HEK293T (cell line): Measurements from ENCODE around the gene TEK.
"Not testable (repeated sequence)": the region's sequence is repeated elsewhere in the genome, so short reads cannot be mapped to it uniquely, and the experiment has no call there.

Experiments used
- CTCF ChIA-PET: fragments of 350-600 bp; formaldehyde crosslinking; extraction: SDS; loops from one replicate; lab custom pipeline; 2021; ENCODE audit warnings: antibody characterized with exemption, inconsistent platforms; lab: Yijun Ruan, JAX
- POLR2A ChIA-PET: fragments of 350-600 bp; formaldehyde crosslinking; extraction: SDS; loops from one replicate; lab custom pipeline; 2020; ENCODE audit warnings: antibody characterized with exemption, inconsistent platforms; lab: Yijun Ruan, JAX
- DNase-seq: peaks from one replicate; pipeline ENCODE4 v3.0.0; 2012; ENCODE audit warnings: mixed read lengths; ENCODE audit errors: extremely low spot score
- ARNT ChIP-seq: fragments of 450-650 bp; IDR thresholded peaks from 2 replicates; pipeline ENCODE4 v1.6.1; 2017; ENCODE audit warnings: mild to moderate bottlenecking
- BHLHE40 ChIP-seq: fragments of 450-650 bp; IDR thresholded peaks from 2 replicates; pipeline ENCODE4 v1.6.1; 2016; ENCODE audit warnings: mild to moderate bottlenecking, moderate library complexity, borderline replicate concordance
- CTBP1 ChIP-seq: fragments of 450-650 bp; IDR thresholded peaks from 2 replicates; pipeline ENCODE4 v1.6.1; 2016; ENCODE audit warnings: borderline replicate concordance
- ELF4 ChIP-seq: fragments of 450-650 bp; IDR thresholded peaks from 2 replicates; pipeline ENCODE4 v1.6.1; 2017; ENCODE audit warnings: antibody characterized with exemption
- FOXA1 ChIP-seq: fragments of 450-650 bp; IDR thresholded peaks from 2 replicates; pipeline ENCODE4 v1.6.1; 2016; ENCODE audit warnings: mild to moderate bottlenecking
- FOXK2 ChIP-seq: fragments of 450-650 bp; IDR thresholded peaks from 2 replicates; pipeline ENCODE4 v1.6.1; 2016; ENCODE audit warnings: mild to moderate bottlenecking
- FOXM1 ChIP-seq: fragments of 450-650 bp; IDR thresholded peaks from 2 replicates; pipeline ENCODE4 v1.6.1; 2017; ENCODE audit warnings: mild to moderate bottlenecking, borderline replicate concordance
- HDGF ChIP-seq: fragments of 450-650 bp; IDR thresholded peaks from 2 replicates; pipeline ENCODE4 v1.6.1; 2017; ENCODE audit warnings: antibody characterized with exemption, borderline replicate concordance
- L3MBTL2 ChIP-seq: fragments of 450-650 bp; conservative IDR thresholded peaks from 2 replicates; pipeline ENCODE4 v1.6.1; 2016; ENCODE audit warnings: mild to moderate bottlenecking
- LEF1 ChIP-seq: fragments of 450-650 bp; IDR thresholded peaks from 2 replicates; pipeline ENCODE4 v1.6.1; 2017; ENCODE audit warnings: mild to moderate bottlenecking, borderline replicate concordance
- NFRKB ChIP-seq: fragments of 450-650 bp; IDR thresholded peaks from 2 replicates; pipeline ENCODE4 v1.6.1; 2016; ENCODE audit warnings: mild to moderate bottlenecking, moderate library complexity
- PKNOX1 ChIP-seq: fragments of 450-650 bp; IDR thresholded peaks from 2 replicates; pipeline ENCODE4 v1.6.1; 2016
- SP1 ChIP-seq: fragments of 450-650 bp; IDR thresholded peaks from 2 replicates; pipeline ENCODE4 v1.6.1; 2017
- SUZ12 ChIP-seq: fragments of 450-650 bp; IDR thresholded peaks from 2 replicates; pipeline ENCODE4 v1.6.1; 2016; ENCODE audit warnings: mild to moderate bottlenecking
- TARDBP ChIP-seq: fragments of 450-650 bp; IDR thresholded peaks from 2 replicates; pipeline ENCODE4 v1.6.1; 2016
- ZNF384 ChIP-seq: fragments of 450-650 bp; IDR thresholded peaks from 2 replicates; pipeline ENCODE4 v1.6.1; 2016

The TEK gene

GRCh38 chr9:27090711-27091110 is 18.3 kb upstream of the TEK start:
- no peak for DNase-seq
- ChIA-PET POLR2A (no interaction called here), CTCF (no interaction called here)
- no peak for TF ChIP-seq L3MBTL2
- no peak for TF ChIP-seq LEF1
- TF ChIP-seq ZNF384, result no peak
- TF ChIP-seq PKNOX1, result no peak
- TF ChIP-seq FOXM1, result no peak
- TF ChIP-seq ARNT, result no peak
- TF ChIP-seq SUZ12, result no peak
- no peak for TF ChIP-seq BHLHE40
- no peak for TF ChIP-seq SP1
- TF ChIP-seq FOXA1, result no peak
- TF ChIP-seq CTBP1, result no peak
- no peak for TF ChIP-seq NFRKB
- no peak for TF ChIP-seq TARDBP
- no peak for TF ChIP-seq ELF4
- no peak for TF ChIP-seq HDGF

- DNase-seq, POLR2A ChIA-PET, CTCF ChIA-PET: not testable (repeated sequence)
Measured at GRCh38 chr9:27092496-27092895, 16.5 kb upstream of the TEK start.

- POLR2A ChIA-PET, CTCF ChIA-PET, DNase-seq: not testable (repeated sequence)
Measured at GRCh38 chr9:27093384-27094067, 15.5 kb upstream of the TEK start.

GRCh38 chr9:27094640-27095298 is 14.3 kb upstream of the TEK start:
- ChIA-PET CTCF (no interaction called here), POLR2A (no interaction called here)
- TF ChIP-seq PKNOX1 (no peak), CTBP1 (no peak), SP1 (no peak), ELF4 (no peak), TARDBP (no peak), LEF1 (no peak), L3MBTL2 (no peak)
- DNase-seq, result no peak

- no peak for TF ChIP-seq HDGF
- no peak for TF ChIP-seq BHLHE40
- no peak for TF ChIP-seq L3MBTL2
- TF ChIP-seq TARDBP, result no peak
- no peak for TF ChIP-seq LEF1
- TF ChIP-seq CTBP1, result no peak
- no peak for TF ChIP-seq SP1
- no peak for TF ChIP-seq ARNT
- TF ChIP-seq PKNOX1, result no peak
- TF ChIP-seq FOXA1, result no peak
- TF ChIP-seq FOXM1, result no peak
- TF ChIP-seq ELF4, result no peak
- ChIA-PET POLR2A (no interaction called here), CTCF (no interaction called here)
- no peak for DNase-seq
Measured at GRCh38 chr9:27107241-27107640, 1.8 kb upstream of the TEK start.

- POLR2A ChIA-PET, result no interaction called here
- CTCF ChIA-PET, result no interaction called here
Measured at GRCh38 chr9:27109621-27110020, 596 bp downstream of the TEK start.

More at GRCh38 chr9:27109621-27110020, 596 bp downstream of the TEK start:
- no peak for DNase-seq
- no peak for TF ChIP-seq ARNT
- no peak for TF ChIP-seq HDGF
- TF ChIP-seq BHLHE40, result no peak
- no peak for TF ChIP-seq NFRKB
- no peak for TF ChIP-seq ELF4
- no peak for TF ChIP-seq PKNOX1
- TF ChIP-seq SUZ12, result no peak
- no peak for TF ChIP-seq FOXK2
- TF ChIP-seq LEF1, result no peak
- no peak for TF ChIP-seq FOXM1
- no peak for TF ChIP-seq ZNF384
- TF ChIP-seq L3MBTL2, result no peak
- TF ChIP-seq FOXA1, result no peak
